Measurements from ENCODE around the gene BAZ2B.
"Not testable (repeated sequence)": the region's sequence is repeated elsewhere in the genome, so short reads cannot be mapped to it uniquely, and the experiment has no call there.

Gene BAZ2B

DNA sequence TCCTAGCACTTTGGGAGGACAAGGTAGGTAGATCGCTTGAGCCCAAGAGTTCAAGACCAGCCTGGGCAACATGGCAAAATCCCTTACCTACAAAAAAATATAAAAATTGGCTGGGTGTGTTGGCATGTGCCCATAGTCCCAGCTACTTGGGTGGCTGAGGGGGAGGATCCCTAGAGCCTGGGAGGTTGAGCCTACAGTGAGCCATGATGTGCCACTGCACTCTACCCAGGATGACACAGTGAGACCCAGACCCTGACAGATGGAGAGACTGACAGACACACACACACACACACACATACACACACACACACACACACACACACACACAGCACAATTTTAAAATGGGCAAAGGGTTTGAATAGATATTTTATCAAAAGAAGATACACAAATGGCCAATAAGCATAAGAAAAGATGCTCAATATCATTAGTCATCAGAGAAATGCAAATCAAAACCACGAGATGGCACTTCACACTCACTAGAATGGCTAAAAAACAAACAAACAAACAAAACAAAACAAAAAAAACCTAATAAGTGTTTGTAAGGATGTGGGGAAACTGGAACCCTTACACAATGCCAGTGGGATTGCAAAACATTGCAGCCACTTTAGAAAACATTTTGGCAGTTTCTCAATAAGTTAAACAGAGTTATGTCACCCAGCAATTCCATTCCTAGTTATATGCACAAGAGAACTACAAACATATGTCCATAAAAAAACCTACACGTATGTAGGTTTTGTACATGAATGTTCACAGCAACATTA lies 42.3 kb downstream of the BAZ2B start:
- no peak for DNase-seq

DNA sequence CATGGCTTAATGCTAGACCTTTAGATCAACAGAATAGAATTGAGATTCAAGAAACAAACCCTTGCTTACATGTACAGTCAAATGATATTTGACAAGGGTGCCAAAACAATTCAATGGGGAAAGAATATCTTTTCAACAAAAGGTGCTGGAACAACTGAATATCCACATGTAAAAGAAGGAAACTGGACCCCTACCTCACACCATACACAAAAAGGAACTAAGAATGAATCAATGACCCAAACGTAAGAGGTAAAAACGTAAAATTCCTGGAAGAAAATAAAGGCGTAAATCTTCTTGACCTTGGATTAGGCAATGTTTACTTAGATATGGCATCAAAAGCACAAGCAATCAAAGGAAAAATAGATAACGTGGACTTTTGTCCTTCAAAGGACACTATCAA lies 43.1 kb downstream of the BAZ2B start:
- no peak for DNase-seq

DNA sequence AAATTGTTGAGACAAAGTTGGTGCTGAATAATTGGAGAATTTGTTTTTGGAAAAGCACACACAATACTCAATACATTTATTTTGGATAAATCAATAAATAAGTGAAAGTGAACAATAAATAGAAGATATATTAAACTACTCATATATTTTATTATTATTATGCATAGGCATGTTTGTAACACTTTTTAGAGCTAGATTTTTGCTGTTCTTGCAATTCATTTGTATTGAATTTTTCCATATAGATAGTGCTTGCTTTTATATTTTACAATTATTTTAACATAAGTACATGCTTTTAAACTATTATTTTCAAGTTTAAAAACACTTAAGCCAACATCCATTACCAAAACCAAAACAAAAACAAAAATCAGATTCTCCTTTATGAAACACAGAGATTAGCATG lies 43.9 kb downstream of the BAZ2B start:
- no peak for DNase-seq

DNA sequence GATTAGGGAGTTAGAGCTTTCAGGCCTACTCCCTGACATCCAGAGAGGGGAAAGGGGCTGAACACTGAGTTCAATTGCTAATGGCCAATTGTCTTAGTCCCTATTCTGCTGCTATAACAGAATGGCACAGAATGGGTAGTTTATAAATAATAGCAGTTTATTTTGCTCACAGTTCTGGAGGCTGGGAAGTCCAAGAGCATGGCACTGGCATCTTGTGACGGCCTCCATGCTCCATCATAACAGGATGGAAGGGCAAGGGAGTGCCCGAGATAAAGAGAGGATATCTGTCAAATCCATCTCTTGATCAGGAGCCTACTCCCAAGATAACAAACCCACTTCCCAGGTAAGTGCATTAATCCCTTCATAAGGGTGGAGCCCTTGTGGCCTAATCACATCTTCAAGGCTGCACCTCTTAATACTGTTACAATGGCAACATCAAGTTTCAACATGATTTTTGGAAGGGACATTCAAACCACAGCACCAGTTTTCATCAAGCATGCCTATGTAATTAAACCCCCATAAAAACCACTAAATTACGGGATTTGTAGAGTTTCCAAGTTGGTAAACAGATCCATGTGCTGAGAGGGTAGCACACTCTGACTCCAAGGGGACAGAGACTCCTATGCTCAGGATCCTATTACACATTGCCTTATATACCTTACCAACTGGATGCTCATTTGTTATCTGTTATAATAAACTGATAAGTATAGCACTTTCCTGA lies 44.6 kb downstream of the BAZ2B start:
- DNase-seq: no peak

DNA sequence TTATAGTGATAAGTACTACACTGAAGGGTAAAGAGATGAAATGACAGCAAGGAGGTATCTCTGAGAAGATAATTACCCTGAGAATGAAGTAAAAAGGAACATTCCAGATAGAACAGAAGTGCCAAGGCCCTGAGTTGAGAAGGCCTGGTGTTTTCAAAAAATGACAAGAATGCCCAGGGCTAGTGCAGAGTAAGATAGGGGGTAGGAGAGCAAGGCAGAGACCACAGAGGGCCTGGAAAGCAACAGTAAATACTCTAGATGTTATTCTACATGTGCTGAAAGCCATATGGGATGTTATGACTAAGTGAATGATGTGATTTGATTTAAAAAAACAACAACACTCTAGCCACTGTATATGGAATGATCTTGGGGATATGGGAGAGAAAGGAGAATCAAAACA lies 52.3 kb downstream of the BAZ2B start:
- no peak for DNase-seq

DNA sequence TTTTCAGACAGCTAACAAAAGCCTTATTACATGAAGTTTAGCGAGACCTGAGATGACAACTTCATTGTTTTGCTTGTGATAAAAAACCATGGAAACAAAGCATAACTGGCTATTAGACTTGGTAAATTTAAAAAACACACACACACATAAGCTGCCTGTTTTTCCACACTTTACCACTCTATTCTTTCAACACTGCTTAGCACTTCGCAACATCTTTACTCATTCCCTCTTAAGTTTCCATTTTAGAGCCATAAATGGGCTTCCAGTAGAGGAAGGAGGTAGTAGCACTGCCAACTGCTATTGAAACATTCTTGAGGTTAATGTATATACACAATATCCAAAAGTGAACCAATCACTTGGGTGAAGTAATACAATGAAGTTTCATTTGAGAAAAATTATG lies 54.1 kb downstream of the BAZ2B start:
- DNase-seq: no peak

DNA sequence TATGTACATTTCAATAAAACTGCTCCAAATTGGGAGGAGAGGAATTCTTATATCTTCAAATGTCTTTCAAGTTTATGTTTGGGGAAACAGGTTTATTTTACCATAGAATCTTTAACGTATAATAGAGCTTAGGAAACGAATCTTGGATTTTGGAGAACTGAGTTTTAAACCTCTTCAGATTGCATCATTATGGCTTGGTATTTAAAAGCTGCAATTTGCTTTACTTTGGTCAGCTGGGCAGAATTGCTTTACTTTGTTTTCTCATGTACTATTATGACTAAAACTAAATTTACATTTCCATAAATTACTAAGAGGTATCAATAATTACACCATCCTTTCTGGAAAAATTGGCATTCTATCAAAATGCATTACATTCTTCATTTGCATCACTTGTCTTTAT lies 54.6 kb downstream of the BAZ2B start:
- no peak for DNase-seq

DNA sequence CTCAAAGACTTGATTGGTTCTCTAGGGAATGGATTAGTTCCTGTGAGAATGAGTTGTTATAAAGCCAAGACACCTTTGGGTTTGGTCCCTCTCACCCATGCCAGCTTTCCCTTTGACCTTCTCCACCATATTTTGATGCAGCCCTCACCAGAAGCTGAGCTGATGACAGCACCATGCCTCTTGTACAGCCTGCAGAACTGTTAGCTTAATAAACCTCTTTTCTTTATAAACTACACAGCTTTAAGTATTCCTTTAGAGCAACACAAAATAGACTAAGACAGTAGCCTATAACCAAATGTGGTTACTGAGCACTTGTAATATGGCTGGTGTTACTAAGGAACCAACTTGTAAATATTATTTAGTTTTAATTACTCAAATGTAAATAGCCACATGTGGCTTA lies 55.1 kb downstream of the BAZ2B start:
- DNase-seq: no peak

DNA sequence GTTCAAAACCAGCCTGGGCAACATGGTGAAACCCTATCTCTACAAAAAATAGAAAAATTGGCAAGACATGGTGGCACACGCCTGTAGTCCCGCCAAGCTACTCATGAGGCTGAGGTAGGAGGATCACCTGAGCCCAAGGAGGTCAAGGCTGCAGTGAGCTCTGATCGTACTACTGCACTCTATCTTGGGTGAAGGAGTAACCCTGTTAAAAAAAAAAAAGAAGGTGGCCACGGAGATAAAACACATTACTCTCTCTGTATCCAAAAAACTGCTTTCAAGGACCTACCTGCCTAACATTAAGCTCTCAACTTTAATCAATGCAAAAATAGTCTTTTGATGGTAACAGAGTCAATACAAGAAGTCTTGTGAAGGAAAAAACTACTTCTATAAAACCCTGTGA lies 57.3 kb downstream of the BAZ2B start:
- DNase-seq: no peak

DNA sequence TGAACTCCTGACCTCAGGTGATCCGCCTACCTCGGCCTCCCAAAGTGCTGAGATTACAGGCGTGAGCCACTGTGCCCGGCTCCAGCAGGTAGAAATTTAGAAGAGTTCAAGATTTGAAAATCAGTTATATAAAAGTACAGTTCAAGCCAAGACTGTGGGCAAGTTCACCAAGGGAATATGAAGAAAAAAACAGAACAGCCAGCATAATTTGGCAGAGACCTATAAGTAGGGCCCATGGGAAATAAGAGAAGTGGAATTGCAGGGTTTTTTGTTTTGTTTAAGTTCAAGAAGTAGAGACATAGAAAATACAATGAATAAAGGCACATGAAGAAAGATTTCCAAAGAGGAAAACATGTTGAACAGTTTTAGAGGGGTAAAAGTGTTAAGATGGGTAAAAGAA lies 57.9 kb downstream of the BAZ2B start:
- DNase-seq: no peak

DNA sequence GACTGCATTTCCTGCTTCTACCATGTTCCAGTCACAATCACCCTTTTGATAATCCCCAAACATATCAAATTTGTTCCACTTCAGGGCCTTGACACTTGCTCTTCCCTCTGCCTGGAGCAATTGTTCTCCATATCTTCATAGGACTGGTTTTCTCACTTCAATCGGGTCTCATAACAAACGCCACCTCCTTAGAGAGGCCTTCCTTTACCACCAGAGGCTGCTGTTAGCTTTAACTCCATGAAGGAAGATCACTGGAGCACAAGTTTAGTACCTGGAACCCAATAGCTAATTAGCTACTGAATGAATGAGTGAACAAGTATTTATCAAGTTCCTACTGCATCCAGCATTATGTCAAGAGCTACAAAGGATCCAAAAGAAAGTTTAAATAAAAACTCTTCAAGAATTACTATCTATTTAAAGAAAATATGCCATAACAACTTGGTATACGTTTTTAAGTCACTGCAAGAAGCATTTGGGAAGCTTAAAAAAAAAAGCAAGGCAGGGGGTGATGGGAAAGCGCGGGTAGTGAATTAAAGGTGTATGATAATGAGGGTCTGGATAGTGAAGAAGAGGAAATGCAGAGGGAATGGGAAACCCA lies 58.8 kb downstream of the BAZ2B start:
- no peak for DNase-seq

DNA sequence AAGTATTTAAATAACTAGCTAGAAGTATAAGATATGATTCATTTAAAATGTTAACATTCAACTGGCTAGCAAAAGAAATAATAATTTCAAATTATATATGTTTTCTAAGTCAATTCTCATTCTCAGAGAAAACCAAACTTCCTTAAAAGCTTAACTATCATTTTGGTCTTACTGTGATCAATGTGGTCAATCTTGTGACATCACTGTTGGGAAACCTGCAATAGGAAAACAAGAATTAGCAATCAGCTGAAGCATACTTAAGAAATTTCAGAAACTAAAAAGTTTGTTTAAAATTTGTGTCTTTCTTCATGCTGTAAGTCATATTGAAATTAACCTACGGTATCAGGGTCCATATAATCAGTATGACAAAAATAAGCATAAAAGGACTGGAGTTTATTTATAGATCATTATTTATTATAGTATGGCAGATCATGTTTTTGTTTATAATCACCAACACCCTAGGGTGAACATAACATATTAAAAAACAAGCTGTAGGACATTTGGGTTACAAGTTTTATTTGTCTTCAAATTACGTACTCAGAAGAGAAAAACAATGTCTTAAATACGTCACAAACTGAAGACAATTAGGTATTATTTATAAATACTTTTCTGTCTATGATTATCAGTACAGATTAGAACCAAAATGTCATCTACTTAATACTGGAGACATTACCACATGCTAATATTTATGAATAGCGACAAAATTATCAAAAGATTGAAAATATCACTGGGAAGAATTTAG lies 60.5 kb downstream of the BAZ2B start:
- DNase-seq: no peak

DNA sequence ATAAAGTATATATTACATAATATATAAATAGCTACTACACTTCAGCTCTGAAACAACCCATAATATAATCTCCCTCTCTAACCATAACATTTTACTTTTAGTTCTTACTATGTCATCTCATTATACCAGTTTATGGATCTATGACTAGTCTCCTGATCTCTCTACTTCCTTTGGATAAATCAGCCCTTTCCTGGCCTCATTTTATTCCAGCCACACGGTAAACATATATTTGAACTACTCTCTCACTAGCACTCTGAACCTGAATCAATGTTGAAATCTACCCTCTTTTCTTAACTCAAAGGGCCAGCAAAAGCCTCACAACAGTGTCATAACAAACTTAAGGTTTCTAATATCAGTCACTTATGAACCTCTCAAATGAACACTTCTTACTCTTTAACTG lies 62.6 kb downstream of the BAZ2B start:
- DNase-seq: no peak

DNA sequence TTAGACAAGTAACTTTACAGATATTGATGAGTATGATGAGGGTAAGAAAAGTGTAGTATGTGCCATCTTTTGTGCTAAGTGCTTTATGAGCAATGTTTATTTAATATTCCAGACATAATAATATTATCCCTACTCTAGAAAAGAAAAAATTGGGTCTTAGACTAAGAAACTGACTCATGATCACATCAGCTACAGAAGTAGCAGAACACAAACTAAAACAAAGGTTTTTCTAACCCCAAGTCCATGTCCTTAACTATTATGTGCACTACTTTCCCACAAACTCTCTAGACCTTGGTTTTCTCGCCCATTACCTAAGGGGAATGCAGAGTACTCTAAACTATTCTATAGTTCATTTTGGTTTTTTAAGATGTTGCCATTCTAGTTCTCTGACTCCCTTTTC lies 64.5 kb downstream of the BAZ2B start:
- DNase-seq: no peak

DNA sequence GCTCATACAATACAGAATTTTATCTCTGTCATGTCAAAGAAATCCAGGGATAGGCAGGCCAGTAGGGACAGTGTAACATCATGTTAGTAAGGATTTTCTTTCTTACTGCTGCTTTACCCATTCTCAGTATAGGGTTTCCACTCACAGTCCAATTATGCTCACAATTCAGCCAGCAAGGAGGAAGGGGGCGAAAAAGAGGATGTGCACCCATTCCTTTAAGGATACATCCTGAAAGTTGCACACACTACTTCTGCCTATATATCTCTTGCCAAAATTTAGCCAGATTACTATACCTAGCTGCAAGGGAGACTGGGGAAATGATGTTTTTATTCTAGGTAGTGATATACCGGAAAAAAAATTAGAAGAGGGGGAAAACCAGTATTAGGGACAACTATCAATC lies 66.1 kb downstream of the BAZ2B start:
- DNase-seq: no peak

DNA sequence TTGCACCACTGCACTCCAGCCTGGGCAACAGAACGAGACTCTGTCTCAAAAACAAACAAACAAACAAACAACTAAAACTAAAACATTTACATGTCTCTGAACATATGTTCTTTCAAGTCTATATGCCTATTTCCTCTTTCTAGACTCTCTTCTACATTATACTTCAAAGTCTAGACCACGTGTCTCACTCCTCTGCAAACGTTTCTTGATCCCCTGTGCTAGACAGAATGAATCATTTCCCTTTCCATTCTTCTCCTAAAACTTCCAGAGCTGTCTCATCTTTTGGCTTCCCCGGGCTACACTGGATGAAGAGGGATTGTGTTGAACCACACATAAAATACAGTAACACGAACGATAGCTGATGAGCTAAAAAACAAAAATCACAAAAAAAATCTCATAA lies 67.1 kb downstream of the BAZ2B start:
- DNase-seq: no peak

DNA sequence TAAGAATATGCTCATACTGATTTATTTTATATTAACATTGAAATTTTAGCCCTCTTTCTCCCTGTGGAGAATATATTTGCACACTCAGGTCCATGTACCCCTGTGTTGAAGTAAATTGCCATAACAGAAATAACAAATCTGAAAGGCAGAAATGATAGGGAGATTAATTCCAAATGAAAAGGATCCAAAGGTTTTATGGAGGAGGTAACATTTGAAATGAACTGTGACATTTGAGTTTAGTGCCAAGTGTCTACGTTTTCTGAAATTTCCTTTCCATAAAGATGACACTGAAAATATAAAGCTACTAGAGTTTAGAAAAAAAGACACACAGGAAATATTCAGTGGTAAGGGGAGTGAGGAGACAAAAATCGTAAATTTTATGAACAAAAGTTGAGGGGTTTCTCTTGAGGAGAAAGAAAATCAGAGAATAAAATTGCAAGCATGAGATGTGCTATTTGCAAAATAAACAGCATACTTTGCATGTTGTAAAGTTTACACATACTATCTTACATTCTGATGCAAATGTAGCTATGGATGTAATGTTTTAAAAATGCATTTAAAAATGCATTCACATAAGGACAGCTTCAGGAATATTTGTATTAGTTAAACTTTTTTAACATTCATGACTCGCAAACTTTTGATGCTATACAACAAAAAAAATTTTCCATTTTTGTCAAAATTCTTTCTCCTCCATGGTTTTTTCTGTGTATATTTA lies 69.5 kb downstream of the BAZ2B start:
- DNase-seq: no peak

DNA sequence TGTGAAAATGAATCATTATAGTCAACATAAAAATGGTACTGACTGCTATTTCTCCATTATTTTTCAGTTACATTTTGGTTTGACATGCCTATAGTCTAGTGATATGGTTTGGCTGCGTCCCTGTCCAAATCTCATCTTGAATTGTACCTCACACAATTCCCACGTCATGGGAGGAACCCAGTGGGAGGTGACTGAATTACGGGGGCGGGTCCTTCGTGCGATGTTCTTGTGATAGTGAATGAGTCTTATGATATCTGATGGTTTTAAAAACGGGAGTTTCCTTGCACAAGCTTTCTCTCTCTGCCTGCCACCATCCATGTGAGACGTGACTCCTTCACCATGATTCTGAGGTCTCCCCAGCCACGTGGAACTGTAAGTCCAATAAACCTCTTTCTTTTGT lies 70.3 kb downstream of the BAZ2B start:
- no peak for DNase-seq

DNA sequence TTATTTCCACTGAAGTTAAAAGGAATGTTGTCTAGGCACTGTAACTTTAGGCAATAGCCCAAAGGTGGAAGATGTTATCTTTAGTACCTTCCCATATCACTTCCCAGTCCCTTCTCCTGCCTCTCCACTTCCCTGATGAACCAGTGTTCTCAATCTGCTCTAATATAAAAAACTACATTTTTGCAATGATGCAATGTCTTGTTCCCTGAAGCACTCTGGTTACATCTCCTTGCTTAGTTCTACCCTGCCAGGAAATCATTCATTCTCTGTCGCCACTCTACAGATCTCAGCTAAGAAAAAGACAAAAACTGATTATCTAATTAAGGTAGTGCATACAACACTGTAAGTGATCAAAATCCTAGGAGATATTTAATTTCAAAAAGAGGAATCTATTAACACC lies 71.3 kb downstream of the BAZ2B start:
- DNase-seq: no peak

DNA sequence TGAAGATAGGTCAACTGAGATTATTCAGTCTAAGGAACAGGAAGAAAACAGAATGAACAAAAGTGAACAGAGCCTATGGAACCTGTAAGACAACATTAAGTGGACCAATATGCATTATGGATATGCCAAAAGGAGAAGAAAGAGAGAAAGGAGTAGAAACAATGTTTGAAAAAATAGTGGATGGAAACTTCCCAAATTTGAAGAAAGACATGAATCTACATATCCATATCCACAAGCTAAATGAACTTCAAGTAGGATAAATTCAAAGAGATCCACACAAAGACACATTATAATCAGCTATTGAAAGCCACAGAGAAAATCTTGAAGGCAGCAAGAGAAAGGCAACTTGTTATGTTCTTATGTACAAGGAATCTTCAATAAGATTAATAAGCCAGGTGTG lies 74.2 kb downstream of the BAZ2B start:
- no peak for DNase-seq

DNA sequence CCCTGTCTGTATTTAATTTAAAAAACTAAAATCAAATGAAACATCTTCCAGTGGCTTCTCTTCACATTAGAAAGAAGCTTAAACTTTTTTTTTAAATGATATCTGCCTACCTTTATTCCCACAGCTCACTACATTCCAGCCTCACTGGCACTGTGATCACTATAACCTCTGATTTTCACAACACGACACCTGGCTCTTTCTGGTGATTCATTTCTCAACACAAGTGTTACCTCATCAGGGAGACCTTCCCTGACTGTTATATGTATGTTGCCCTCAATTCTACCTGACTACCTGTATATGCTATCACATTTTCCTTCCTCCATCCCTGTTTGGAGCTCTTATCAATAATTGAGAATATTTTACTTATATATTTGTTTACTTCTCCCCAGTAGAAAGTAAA lies 76.6 kb downstream of the BAZ2B start:
- no peak for DNase-seq

DNA sequence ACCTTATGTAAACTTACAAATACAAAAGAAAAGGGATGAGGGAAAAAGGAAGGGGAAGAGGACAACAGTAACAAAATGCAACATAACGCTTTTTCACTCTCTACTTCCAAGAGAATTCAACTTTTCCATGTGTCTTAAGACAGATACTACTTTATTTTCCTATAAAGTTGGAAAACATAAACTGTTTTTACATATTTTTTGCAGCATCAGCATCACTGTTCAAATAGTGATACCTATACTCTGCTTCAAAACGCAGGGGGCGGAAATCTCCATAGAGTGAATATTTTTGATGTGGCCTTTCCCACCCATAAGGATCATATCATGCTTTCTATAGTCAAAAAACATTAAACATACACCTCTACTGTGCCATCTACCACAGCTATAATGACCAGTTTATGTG lies 77.5 kb downstream of the BAZ2B start:
- DNase-seq: no peak

DNA sequence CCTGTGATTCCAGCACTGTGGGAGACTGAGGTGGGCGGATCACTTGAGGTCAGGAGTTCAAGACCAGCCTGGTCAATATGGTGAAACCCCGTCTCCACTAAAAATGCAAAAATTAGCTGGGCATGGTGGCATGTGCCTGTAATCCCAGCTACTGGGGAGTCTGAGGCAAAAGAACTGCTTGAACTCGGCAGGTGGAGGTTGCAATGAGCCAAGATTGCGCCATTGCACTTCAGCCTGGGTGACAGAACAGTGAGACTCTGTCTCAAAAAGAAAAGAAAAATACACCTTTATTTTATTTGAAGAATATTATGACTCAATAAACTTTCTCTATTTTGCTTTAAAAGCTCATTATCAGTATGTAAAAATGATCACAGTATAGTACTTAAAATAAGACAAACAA lies 81.1 kb downstream of the BAZ2B start:
- not testable (repeated sequence) for DNase-seq
